ENCODE measurements around the gene KDM4C. TPM values are rescaled to one million over a fixed set of nuclear protein-coding genes. Genes with fewer than 3 reads are reported as not detected.

The KDM4C gene
- total and polyA plus RNA-seq, 2 of the 13 experiments (the other 11 are each of a cell fraction or from before 2014, with no cell fraction given): 19.4 to 23.6 TPM

DNA sequence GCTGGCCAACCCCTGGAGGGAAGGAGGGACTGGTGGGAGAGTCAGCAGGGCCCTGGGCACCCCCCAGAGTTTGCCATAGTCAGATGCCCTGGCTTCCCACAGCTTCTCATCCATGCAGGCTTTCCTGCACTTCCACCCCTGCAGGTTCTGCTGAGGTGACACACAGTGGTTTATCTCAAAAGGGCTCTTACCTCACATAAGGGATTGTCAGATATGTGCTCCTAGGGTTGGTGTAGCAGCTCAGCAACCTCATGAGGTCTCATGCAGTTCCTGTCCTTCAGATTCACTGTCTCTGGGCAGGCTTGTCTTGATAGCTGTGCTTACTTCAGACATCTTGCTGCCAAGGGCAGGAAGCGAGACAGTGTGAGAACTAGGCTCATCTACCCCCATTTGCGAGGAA lies 143.4 kb downstream of the KDM4C start:
- ATAC-seq: peak; percentile 41

More for the DNA sequence above, 143.4 kb downstream of the KDM4C start:
- H3K27me3 ChIP-seq (ENCODE audit: control insufficient read depth in 1 of 2, insufficient read depth in 2 of 2, low read length in 2 of 2): no peaks in the 10 kb centered on the region
- peak; percentile 56 for TF ChIP-seq RBM22 (optimal IDR thresholded peaks at IDR 0.05; ENCODE audit: low read length)
- TF ChIP-seq, protein P1, sequence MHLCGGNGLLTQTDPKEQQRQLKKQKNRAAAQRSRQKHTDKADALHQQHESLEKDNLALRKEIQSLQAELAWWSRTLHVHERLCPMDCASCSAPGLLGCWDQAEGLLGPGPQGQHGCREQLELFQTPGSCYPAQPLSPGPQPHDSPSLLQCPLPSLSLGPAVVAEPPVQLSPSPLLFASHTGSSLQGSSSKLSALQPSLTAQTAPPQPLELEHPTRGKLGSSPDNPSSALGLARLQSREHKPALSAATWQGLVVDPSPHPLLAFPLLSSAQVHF (CRISPR knock-in tag; IDR thresholded peaks at IDR 0.05): no peak
- TF ChIP-seq, protein P2, sequence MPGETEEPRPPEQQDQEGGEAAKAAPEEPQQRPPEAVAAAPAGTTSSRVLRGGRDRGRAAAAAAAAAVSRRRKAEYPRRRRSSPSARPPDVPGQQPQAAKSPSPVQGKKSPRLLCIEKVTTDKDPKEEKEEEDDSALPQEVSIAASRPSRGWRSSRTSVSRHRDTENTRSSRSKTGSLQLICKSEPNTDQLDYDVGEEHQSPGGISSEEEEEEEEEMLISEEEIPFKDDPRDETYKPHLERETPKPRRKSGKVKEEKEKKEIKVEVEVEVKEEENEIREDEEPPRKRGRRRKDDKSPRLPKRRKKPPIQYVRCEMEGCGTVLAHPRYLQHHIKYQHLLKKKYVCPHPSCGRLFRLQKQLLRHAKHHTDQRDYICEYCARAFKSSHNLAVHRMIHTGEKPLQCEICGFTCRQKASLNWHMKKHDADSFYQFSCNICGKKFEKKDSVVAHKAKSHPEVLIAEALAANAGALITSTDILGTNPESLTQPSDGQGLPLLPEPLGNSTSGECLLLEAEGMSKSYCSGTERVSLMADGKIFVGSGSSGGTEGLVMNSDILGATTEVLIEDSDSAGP (CRISPR knock-in tag; IDR thresholded peaks at IDR 0.05; ENCODE audit: borderline replicate concordance): 0 out of 2 replicates have a peak, but pooled peaks have one; percentile 4
- no peak for TF ChIP-seq ZNF414 (CRISPR knock-in tag; IDR thresholded peaks at IDR 0.05)
- 0 out of 2 replicates have a peak, but pooled peaks have one; percentile 37 for TF ChIP-seq CC2D1A (CRISPR knock-in tag; IDR thresholded peaks at IDR 0.05)
- peak; percentile 48; the same call in 1 of the 2 replicates for TF ChIP-seq ZNF740 (CRISPR knock-in tag; IDR thresholded peaks at IDR 0.05)
- peak overlapping the region; percentile 99 for H3K27ac ChIP-seq (ENCODE audit: extremely low read length, insufficient read depth, low read length)
- FAIRE-seq (no peak), DNase-seq (ENCODE audit: low spot score) (peak; percentile 35)
- BruUV-seq (replicated peaks): no TSS peak
- H3K4me2 ChIP-seq (ENCODE audit: low read depth, low read length): peak overlapping the region; percentile 61
- 93% methylated on average over 2 of the region's 2 CpGs for WGBS (ENCODE audit: low lambda C conversion rate)
- H3K4me1 ChIP-seq (ENCODE audit: insufficient read depth, low read length): peaks cover 100% of the 10 kb centered on the region
- ChIA-PET CTCF (ENCODE audit: low intra/inter-chr PET ratio, low total read pairs) (no interaction called here), POLR2A (no interaction called here)
- in situ Hi-C loops (cut with HindIII; ENCODE audit: extremely low pct_ligation_motif_present, low pct_unique_long_range_greater_than_20kb) (loop anchor here (25.0 kb wide), 2 partner anchors 286 to 636 kb away; no protein-coding TSS in a partner anchor), intact Hi-C loops (cut with micrococcal nuclease; ENCODE audit: unreplicated experiment) (no loop called here)
- H3K36me3 ChIP-seq (replicated peaks in 1 of 2; ENCODE audit: control insufficient read depth in 1 of 2, insufficient read depth in 2 of 2, low read length in 2 of 2): no peaks in the 10 kb centered on the region; a peak in 1 of 5 replicates
- H3K4me3 ChIP-seq (replicated peaks in 1 of 3; ENCODE audit: insufficient read depth in 1 of 3, low read depth in 2 of 3, low read length in 3 of 3): no peak overlapping the region; a peak in 1 of 6 replicates
- H3K9ac ChIP-seq (ENCODE audit: insufficient read depth, low read depth, low read length): peak overlapping the region; percentile 72
- peaks cover 25% of the 10 kb centered on the region for H3K79me2 ChIP-seq (ENCODE audit: insufficient read depth, low read length)
- H2AFZ ChIP-seq (ENCODE audit: low read length): no peak overlapping the region
- H4K20me1 ChIP-seq (ENCODE audit: insufficient read depth, low read length): no peaks in the 10 kb centered on the region
- no peaks in the 10 kb centered on the region for H3K9me3 ChIP-seq (ENCODE audit: low read length)
